ENCODE measurements around the gene PNN. TPM values are rescaled to one million over a fixed set of nuclear protein-coding genes. Genes with fewer than 3 reads are reported as not detected.

The PNN gene
- total RNA-seq, 1 experiment from 2014 or later: 156 TPM

- TF ChIP-seq E2F5 (CRISPR knock-in tag; IDR thresholded peaks at IDR 0.05): no peak
Measured at GRCh38 chr14:39228044-39228443, 53.0 kb downstream of the PNN start (continued).

- ATAC-seq (no peak), DNase-seq (ENCODE audit: low spot score) (no peak)
- peaks cover 6% of the 10 kb centered on the region for H3K4me1 Mint-ChIP-seq
- no peak overlapping the region for H3K4me3 Mint-ChIP-seq
- CTCF ChIA-PET: no interaction called here
- H3K27ac Mint-ChIP-seq: no peak overlapping the region
- H3K9me3 Mint-ChIP-seq: no peaks in the 10 kb centered on the region
- POLR2A ChIA-PET: no interaction called here
- no peaks in the 10 kb centered on the region for H3K36me3 Mint-ChIP-seq
- TF ChIP-seq TEAD4 (CRISPR knock-in tag; IDR thresholded peaks at IDR 0.05) (no peak), NFE2L1 (CRISPR knock-in tag; IDR thresholded peaks at IDR 0.05) (no peak), E2F5 (CRISPR knock-in tag; IDR thresholded peaks at IDR 0.05) (no peak), ATF2 (CRISPR knock-in tag; IDR thresholded peaks at IDR 0.05; ENCODE audit: borderline replicate concordance, low read depth) (no peak), CBFB (CRISPR knock-in tag; IDR thresholded peaks at IDR 0.05; ENCODE audit: low read depth) (no peak), OVOL2 (CRISPR knock-in tag; IDR thresholded peaks at IDR 0.05; ENCODE audit: borderline replicate concordance) (no peak), PREB (CRISPR knock-in tag; IDR thresholded peaks at IDR 0.05; ENCODE audit: borderline replicate concordance) (no peak), FOXK1 (CRISPR knock-in tag; IDR thresholded peaks at IDR 0.05) (no peak), FOXJ3 (CRISPR knock-in tag; IDR thresholded peaks at IDR 0.05; ENCODE audit: borderline replicate concordance) (no peak), EMX1 (CRISPR knock-in tag; IDR thresholded peaks at IDR 0.05) (no peak), NFYB (CRISPR knock-in tag; conservative IDR thresholded peaks at IDR 0.05; ENCODE audit: low read depth) (no peak), CREB1 (CRISPR knock-in tag; IDR thresholded peaks at IDR 0.05) (no peak), IRF1 (CRISPR knock-in tag; IDR thresholded peaks at IDR 0.05) (no peak), ZBTB21 (CRISPR knock-in tag; IDR thresholded peaks at IDR 0.05; ENCODE audit: borderline replicate concordance) (no peak)
- no peaks in the 10 kb centered on the region for H3K27me3 Mint-ChIP-seq (ENCODE audit: low read depth)
Measured at GRCh38 chr14:39228509-39229221, 53.6 kb downstream of the PNN start.

- Mint-ChIP-seq H3K27me3 (ENCODE audit: low read depth) (no peaks in the 10 kb centered on the region), H3K4me1 (peaks cover 6% of the 10 kb centered on the region), H3K36me3 (no peaks in the 10 kb centered on the region), H3K4me3 (no peak overlapping the region), H3K9me3 (no peaks in the 10 kb centered on the region), H3K27ac (peak overlapping the region; percentile 50; the same call in 1 of the 2 replicates)
- CTCF ChIA-PET: no interaction called here
- ATAC-seq: no peak
- no peak for DNase-seq (ENCODE audit: low spot score)
- POLR2A ChIA-PET: no interaction called here
- no peak for TF ChIP-seq ZNF532 (CRISPR knock-in tag; IDR thresholded peaks at IDR 0.05; ENCODE audit: borderline replicate concordance)
- no peak for TF ChIP-seq NFE2L1 (CRISPR knock-in tag; IDR thresholded peaks at IDR 0.05)
- TF ChIP-seq RELA (CRISPR knock-in tag; IDR thresholded peaks at IDR 0.05; ENCODE audit: borderline replicate concordance): no peak
- TF ChIP-seq PRDM15 (CRISPR knock-in tag; IDR thresholded peaks at IDR 0.05): no peak
- TF ChIP-seq SMAD4 (CRISPR knock-in tag; IDR thresholded peaks at IDR 0.05): no peak
- TF ChIP-seq ZBTB43 (CRISPR knock-in tag; IDR thresholded peaks at IDR 0.05): no peak
Measured at GRCh38 chr14:39229222-39229543, 54.1 kb downstream of the PNN start.

Data from WTC11 (cell line).